ENCODE data around the gene APBA1.
A peak's percentile ranks its signal among the peaks of the same experiment; 100 is the strongest.
"Not testable (repeated sequence)": the region's sequence is repeated elsewhere in the genome, so short reads cannot be mapped to it uniquely, and the experiment has no call there.

The APBA1 gene

DNA sequence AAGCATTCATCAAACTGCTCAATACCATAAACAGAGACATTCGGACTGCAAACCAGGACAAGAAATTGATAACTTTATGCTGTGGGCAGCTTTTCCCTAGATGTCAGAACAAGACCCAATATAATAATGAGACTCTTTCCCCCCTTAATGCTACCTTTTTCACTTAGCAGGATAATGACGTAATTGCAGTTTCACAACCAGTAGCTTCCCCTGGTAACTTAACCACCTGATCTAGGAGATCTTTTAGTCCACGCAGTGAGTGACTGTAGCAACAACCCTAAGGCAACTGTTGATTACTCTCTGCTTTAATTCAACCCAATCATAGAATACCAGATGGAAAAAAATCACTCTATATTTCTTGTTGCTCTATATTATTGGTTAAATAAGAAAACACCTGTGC, 56.3 kb downstream of the APBA1 start:
- DNase-seq (ENCODE audit: low spot score in 2 of 2): no peak
- Histone ChIP-seq H3K27me3 (ENCODE audit: low read depth) (no peaks in the 10 kb centered on the region), H3K9me3 (no peaks in the 10 kb centered on the region), H3K4me3 (no peak overlapping the region), H3K4me1 (peaks cover 3% of the 10 kb centered on the region), H3K36me3 (replicated peaks) (peaks cover 2% of the 10 kb centered on the region; the same call in 1 of the 2 replicates)
- in situ Hi-C loops (cut with MboI; ENCODE audit: low sequenced_read_pairs): no loop called here

DNA sequence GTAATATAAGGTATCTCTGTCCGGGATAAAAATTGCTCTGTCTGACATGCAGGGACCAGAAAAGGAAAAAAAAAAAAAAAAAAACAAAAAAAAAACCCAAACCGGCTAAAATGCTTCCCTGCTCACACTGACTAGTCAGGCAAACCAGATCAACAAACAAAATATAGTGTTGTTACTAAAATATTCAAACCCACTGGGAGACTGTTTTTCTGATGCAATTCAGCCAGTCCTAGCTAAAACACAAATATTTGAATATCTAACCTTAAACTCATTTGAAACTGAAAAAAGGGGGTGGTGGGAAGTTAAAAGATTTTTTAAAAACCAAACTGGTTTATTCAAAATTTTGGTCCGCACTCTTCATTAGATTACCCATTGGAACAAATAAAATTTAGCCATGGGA, 61.0 kb downstream of the APBA1 start:
- in situ Hi-C loops (cut with MboI; ENCODE audit: low sequenced_read_pairs): no loop called here
- H3K4me3 ChIP-seq: no peak overlapping the region
- H3K27me3 ChIP-seq (ENCODE audit: low read depth): no peaks in the 10 kb centered on the region
- no peak for DNase-seq (ENCODE audit: low spot score in 2 of 2)
- H3K4me1 ChIP-seq: peaks cover 36% of the 10 kb centered on the region
- no peaks in the 10 kb centered on the region for H3K9me3 ChIP-seq
- no peaks in the 10 kb centered on the region for H3K36me3 ChIP-seq (replicated peaks)

DNA sequence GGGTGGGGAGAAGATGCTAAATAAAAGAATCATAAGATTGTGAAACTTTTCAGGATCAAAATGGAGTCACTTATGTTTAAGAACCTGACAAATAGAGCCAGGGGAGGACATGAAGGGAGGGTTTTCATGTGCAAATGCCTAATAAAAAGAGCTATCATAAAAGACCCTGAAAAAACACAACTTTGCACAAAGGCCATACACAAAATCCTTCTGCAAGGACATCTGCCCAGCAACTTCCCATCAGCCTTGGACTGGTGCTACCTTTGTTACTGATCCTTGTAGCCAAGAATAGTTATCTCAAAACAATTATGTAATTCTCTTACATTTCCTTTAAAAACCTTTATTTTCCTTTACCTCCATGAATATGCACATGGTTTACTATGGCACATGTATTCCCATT, 63.0 kb downstream of the APBA1 start:
- Histone ChIP-seq H3K4me1 (peaks cover 36% of the 10 kb centered on the region), H3K27me3 (ENCODE audit: low read depth) (no peaks in the 10 kb centered on the region), H3K9me3 (no peaks in the 10 kb centered on the region), H3K36me3 (replicated peaks) (no peaks in the 10 kb centered on the region), H3K4me3 (no peak overlapping the region)
- in situ Hi-C loops (cut with MboI; ENCODE audit: low sequenced_read_pairs): no loop called here
- peak; percentile 57 to 78 for DNase-seq (ENCODE audit: low spot score in 2 of 2)

DNA sequence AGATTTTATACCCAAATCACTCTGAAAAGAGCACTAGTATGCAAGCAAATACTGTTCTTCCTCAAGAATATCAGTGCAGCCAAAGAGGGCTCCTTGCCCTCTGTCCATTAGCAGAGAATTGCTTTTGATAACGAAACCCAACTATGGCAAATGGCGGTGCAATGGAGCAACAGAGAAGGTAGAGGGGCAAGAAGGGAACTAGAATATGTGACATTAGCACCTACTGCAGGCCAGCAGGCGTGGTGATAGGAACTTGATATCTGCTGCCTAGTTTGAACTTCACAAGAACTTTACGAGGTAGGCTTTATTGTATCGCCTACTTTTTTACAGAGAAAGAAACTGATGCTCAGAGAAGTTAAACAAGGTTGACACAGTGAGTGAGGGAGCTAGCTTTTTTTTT, 66.1 kb downstream of the APBA1 start:
- Histone ChIP-seq H3K9me3 (no peaks in the 10 kb centered on the region), H3K36me3 (replicated peaks) (no peaks in the 10 kb centered on the region), H3K27me3 (ENCODE audit: low read depth) (no peaks in the 10 kb centered on the region), H3K4me1 (peaks cover 34% of the 10 kb centered on the region), H3K4me3 (no peak overlapping the region)
- in situ Hi-C loops (cut with MboI; ENCODE audit: low sequenced_read_pairs): no loop called here
- DNase-seq (ENCODE audit: low spot score in 2 of 2): no peak

DNA sequence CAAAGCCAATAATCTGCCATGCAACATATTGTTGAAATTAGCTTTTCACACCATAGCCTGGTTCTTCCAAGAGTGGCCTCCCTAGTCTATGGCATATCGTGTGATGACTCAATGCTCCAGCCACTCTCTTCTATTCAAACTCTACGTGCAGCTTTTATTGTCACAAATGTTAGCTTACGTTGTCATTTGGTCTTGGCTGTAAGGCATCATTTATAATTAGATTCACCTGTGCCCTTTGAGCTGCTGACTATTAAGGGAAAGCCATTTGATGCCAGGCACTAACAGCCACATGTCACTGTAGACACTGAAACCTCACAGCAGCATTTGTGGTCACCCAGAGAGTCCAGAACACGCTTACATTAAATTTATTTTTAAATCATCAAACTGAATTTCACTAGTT, 66.8 kb downstream of the APBA1 start:
- H3K9me3 ChIP-seq: no peaks in the 10 kb centered on the region
- H3K4me1 ChIP-seq: peaks cover 28% of the 10 kb centered on the region
- no peak for DNase-seq (ENCODE audit: low spot score in 2 of 2)
- no peak overlapping the region for H3K4me3 ChIP-seq
- H3K36me3 ChIP-seq (replicated peaks): no peaks in the 10 kb centered on the region
- H3K27me3 ChIP-seq (ENCODE audit: low read depth): no peaks in the 10 kb centered on the region
- in situ Hi-C loops (cut with MboI; ENCODE audit: low sequenced_read_pairs): no loop called here

DNA sequence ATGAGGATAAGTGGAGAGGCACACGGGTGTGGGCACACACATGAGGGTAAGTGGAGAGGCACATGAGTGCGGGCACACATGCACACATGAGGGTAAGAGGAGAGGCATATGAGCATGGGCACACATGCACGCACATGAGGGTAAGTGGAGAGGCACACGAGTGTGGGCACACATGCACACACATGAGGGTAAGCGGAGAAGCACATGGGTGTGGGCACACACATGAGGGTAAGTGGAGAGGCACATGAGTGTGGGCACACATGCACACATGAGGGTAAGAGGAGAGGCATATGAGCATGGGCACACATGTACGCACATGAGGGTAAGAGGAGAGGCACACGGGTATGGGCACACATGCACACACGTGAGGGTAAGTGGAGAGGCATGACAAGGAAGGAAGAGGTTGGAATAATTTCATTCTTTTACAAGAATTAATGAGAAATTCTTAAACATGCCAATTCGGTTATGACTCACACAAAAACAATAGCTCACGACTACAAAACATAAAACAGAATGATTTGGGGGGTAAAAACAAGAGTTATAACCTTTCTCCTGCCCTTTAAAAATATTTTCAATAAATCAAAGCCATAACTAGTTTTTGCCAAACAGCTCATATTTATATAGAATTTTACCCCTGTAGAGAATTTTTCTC, 67.5 kb downstream of the APBA1 start:
- Histone ChIP-seq H3K4me3 (no peak overlapping the region), H3K4me1 (peaks cover 21% of the 10 kb centered on the region), H3K9me3 (no peaks in the 10 kb centered on the region), H3K36me3 (replicated peaks) (no peaks in the 10 kb centered on the region), H3K27me3 (ENCODE audit: low read depth) (no peaks in the 10 kb centered on the region)
- in situ Hi-C loops (cut with MboI; ENCODE audit: low sequenced_read_pairs): no loop called here
- DNase-seq (ENCODE audit: low spot score in 2 of 2): no peak

DNA sequence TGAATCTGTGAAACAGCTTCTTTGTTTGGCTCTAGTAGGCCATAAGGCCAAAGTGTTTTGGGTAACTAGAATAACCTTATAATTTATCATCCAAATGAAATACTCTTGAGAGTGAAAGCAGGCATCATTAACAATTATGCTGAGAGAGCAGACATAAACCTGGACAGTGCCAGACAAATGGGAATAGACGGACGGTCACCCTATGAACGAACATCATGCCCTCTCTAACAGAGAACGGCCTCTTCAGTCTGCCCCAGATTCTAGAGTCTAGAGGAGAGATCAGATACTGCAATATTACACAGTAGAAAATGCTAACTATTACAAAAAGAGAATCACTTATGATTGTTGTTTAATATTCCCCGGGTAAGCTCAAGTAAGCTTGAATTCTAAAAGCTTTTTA, 68.5 kb downstream of the APBA1 start:
- no peak for DNase-seq (ENCODE audit: low spot score in 2 of 2)
- peaks cover 11% of the 10 kb centered on the region for H3K4me1 ChIP-seq
- 0 out of 2 replicates have a peak, but pooled peaks cover 2% of the 10 kb centered on the region for H3K9me3 ChIP-seq
- H3K27me3 ChIP-seq (ENCODE audit: low read depth): no peaks in the 10 kb centered on the region
- in situ Hi-C loops (cut with MboI; ENCODE audit: low sequenced_read_pairs): no loop called here
- no peak overlapping the region for H3K4me3 ChIP-seq
- H3K36me3 ChIP-seq (replicated peaks): no peaks in the 10 kb centered on the region

DNA sequence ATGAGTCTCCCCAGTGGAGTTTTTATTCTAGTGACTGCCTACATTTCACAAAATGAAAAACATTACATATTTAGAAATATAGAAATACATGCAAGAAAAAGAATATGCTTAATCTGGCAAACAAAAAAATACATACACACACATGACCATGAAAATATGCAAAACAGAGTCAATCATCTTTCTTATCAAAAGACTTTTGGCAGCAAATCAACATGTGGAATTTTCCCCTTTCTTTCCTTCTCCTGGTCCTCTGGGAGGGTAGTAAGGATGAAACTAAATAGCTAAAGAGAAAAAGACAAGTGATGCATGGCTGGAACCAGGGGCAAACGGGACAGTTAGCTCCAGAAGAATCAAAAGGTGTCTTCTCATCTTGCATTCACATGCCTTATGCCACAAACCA, 69.4 kb downstream of the APBA1 start:
- Histone ChIP-seq H3K4me1 (peaks cover 5% of the 10 kb centered on the region; the same call in 1 of the 2 replicates), H3K27me3 (ENCODE audit: low read depth) (no peaks in the 10 kb centered on the region), H3K9me3 (0 out of 2 replicates have a peak, but pooled peaks cover 2% of the 10 kb centered on the region), H3K36me3 (replicated peaks) (no peaks in the 10 kb centered on the region), H3K4me3 (no peak overlapping the region)
- in situ Hi-C loops (cut with MboI; ENCODE audit: low sequenced_read_pairs): no loop called here
- no peak for DNase-seq (ENCODE audit: low spot score in 2 of 2)

DNA sequence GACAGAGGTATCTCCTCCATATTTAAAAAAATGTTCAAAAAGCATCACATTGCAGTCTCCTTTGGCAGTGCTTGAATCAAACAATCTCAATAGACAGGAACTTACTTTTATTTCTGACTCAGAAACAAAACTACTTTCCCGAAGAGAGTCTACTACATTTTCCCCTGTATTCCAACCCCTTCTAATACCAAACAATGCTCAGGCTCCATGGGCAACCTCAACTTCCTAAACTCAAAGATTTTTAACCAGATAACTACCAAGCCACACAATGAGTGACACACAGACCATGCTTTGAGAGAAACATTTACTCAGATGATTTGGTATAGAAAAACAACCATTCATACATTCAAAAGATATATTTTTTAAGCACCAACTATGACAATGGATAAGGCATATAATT, 70.5 kb downstream of the APBA1 start:
- no peaks in the 10 kb centered on the region for H3K4me1 ChIP-seq
- in situ Hi-C loops (cut with MboI; ENCODE audit: low sequenced_read_pairs): no loop called here
- H3K9me3 ChIP-seq: 0 out of 2 replicates have a peak, but pooled peaks cover 2% of the 10 kb centered on the region
- no peaks in the 10 kb centered on the region for H3K36me3 ChIP-seq (replicated peaks)
- no peak for DNase-seq (ENCODE audit: low spot score in 2 of 2)
- no peaks in the 10 kb centered on the region for H3K27me3 ChIP-seq (ENCODE audit: low read depth)
- H3K4me3 ChIP-seq: no peak overlapping the region

DNA sequence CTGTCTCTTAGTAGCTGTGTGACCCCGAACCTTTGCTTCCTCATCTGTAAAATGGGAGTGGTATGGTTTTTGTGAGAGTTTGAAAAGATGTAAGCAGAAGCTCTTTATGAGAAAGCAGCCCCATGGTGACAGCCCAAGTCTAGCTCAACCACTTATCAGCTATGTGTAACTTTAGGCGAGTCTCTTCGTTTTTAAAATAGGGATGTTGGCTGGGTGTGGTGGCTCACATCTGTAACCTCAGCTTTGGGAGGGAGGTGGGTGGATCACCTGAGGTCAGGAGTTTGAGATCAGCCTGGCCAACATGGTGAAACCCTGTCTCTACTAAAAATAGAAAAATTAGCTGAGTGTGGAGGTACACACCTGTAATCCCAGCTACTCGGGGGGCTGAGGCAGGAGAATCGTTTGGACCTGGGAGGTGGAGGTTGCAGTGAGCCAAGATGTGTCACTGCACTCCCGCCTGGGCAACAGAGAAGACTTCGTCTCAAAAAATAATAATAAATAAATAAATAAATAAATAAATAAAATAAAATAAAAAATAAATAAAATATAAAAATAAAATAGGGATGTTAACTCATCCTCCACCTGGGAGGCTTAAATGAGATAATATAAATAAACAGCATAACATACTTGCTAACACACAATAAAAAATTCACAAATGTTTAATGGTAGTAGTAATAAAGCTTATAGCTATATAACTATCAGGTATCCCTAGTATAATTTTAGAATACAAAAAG, 71.7 kb downstream of the APBA1 start:
- Histone ChIP-seq H3K9me3 (0 out of 2 replicates have a peak, but pooled peaks cover 2% of the 10 kb centered on the region), H3K4me3 (no peak overlapping the region), H3K36me3 (replicated peaks) (no peaks in the 10 kb centered on the region), H3K27me3 (ENCODE audit: low read depth) (no peaks in the 10 kb centered on the region), H3K4me1 (no peaks in the 10 kb centered on the region)
- no peak for DNase-seq (ENCODE audit: low spot score in 2 of 2)
- in situ Hi-C loops (cut with MboI; ENCODE audit: low sequenced_read_pairs): no loop called here

DNA sequence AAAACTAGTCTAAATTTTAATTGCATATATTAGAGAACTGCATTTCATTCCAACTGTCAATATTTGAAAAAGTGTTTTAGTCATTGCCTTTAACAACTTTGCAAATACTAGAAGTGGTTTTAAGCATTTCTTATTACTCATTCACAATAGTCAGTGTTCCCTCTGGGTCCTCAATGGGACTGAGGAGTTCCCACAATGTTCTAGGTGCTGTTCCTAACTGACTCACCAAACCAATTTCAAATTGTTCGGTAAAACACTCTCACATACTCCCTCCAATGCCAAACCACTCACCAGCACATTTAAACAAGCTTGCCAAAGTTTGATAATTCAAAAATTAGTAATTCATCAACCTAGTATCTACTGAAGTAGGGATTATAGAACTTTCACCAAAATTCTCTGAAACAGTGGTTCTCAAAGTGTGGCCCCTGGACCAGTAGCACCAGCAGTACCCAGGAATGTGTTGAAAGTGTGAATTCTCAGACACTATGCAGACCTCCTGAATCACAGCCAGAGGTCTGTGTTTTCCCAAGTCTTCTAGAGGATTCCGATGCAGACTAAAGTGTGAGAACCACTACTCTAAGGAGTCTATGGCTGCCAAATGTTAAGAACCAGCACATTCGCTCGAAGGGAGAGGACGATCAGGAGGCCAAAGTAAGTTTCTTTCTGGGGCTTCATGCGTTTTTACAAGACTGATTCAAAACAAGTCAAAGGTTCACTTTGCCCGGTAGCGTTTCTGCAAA, 72.8 kb downstream of the APBA1 start:
- Histone ChIP-seq H3K36me3 (replicated peaks) (no peaks in the 10 kb centered on the region), H3K9me3 (0 out of 2 replicates have a peak, but pooled peaks cover 2% of the 10 kb centered on the region), H3K4me1 (peaks cover 3% of the 10 kb centered on the region), H3K27me3 (ENCODE audit: low read depth) (no peaks in the 10 kb centered on the region), H3K4me3 (no peak overlapping the region)
- no peak for DNase-seq (ENCODE audit: low spot score in 2 of 2)
- in situ Hi-C loops (cut with MboI; ENCODE audit: low sequenced_read_pairs): no loop called here

DNA sequence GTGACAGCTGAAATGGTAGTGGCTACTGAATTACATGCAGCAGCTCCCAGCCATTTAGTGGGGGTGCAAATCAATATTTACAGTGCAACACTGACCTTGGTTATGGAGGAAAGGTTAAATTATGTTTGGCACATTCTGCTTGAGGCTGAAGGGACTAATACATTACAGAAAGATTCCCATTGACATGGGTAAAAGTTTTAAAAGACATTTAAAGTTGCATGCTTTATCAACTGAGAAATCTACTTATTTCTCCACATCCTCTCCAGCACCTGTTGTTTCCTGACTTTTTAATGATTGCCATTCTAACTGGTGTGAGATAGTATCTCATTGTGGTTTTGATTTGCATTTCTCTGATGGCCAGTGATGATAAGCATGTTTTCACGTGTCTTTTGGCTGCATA, 75.3 kb downstream of the APBA1 start:
- in situ Hi-C loops (cut with MboI; ENCODE audit: low sequenced_read_pairs); H3K36me3 ChIP-seq (replicated peaks); H3K9me3 ChIP-seq; H3K4me3 ChIP-seq; DNase-seq (ENCODE audit: low spot score in 2 of 2); H3K27me3 ChIP-seq (ENCODE audit: low read depth): not testable (repeated sequence)
- peaks cover 16% of the 10 kb centered on the region for H3K4me1 ChIP-seq

DNA sequence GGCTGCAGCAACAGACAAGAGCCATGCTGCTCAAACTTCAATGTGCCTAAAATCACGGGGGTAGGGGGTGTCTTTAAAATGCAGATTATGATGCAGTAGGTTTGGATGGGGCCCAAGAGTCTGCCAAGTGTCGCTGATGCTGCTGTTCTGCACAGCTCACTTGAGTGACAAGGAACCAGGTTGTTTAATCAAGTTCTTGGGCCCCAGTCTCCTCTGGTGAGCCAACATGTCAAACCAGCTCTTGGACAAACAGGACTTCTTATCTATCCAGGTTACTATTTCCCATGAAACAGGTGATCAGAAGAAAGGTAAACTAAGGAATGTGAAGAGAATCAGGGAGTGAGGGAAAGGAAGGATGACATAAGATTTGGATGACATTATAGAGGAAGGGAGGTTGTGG, 78.0 kb downstream of the APBA1 start:
- in situ Hi-C loops (cut with MboI; ENCODE audit: low sequenced_read_pairs): no loop called here
- H3K4me3 ChIP-seq: no peak overlapping the region
- peaks cover 16% of the 10 kb centered on the region for H3K4me1 ChIP-seq
- peak in 1 of 2 experiments; percentile 22 for DNase-seq (ENCODE audit: low spot score in 2 of 2)
- 0 out of 2 replicates have a peak, but pooled peaks cover under 1% of the 10 kb centered on the region for H3K9me3 ChIP-seq
- no peaks in the 10 kb centered on the region for H3K27me3 ChIP-seq (ENCODE audit: low read depth)
- H3K36me3 ChIP-seq (replicated peaks): no peaks in the 10 kb centered on the region

DNA sequence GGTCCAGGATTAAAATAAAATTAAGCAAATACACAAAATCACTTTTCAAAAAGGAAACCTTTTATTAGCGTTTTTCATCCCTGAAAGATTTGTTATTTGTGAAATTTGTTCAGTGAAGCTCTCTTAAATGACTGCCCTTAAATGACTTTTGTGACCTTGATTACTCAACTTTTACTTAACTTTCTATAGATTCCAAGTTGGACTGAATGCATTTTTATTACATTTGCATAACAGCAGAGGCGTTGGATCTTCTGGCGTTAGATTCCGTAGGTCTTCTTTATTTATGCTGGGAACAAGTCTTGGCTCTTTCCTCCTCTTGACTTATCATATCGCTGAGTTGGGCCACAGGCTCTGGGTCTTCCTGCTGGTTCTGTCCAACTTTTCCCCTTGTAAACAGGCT, 78.4 kb downstream of the APBA1 start:
- no peak overlapping the region for H3K4me3 ChIP-seq

More for the DNA sequence above, 78.4 kb downstream of the APBA1 start:
- in situ Hi-C loops (cut with MboI; ENCODE audit: low sequenced_read_pairs): no loop called here
- H3K4me1 ChIP-seq: peaks cover 16% of the 10 kb centered on the region
- no peaks in the 10 kb centered on the region for H3K27me3 ChIP-seq (ENCODE audit: low read depth)
- no peaks in the 10 kb centered on the region for H3K36me3 ChIP-seq (replicated peaks)
- DNase-seq (ENCODE audit: low spot score in 2 of 2): peak in 1 of 2 experiments; percentile 54
- H3K9me3 ChIP-seq: no peaks in the 10 kb centered on the region
